GM19025 (cell line): ENCODE measurements around the gene FGR.

Experiments
- ATAC-seq: cut with Tn5 transposase; IDR thresholded peaks from one replicate; pipeline ENCODE4 v1.9.1; 2021; ENCODE audit warnings: mild to moderate bottlenecking, low read depth, moderate library complexity; ENCODE audit not compliant: unreplicated experiment

The FGR gene

GRCh38 chr1:27570784-27571183, 64.2 kb downstream of the FGR start:
- ATAC-seq = no peak

DNA sequence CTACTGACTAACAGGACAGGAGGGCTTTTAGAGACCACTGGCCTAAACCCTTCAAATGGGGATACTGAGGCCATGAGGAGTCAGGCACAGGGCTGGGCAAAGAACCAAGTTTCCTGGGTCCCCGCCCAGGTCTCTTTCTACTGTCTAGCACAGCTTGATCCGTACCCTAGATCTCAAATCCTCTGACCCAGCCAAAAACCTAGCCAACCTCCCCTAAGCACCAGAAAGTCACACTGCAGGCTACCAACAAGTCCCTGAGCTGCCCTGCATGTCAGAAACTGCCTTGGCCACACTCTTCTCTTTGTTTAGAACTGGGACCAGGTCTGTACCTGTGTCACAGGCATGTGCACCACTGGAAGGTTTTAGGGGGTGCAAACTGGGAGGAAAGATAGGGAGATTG, 64.6 kb downstream of the FGR start:
- ATAC-seq = no peak

DNA sequence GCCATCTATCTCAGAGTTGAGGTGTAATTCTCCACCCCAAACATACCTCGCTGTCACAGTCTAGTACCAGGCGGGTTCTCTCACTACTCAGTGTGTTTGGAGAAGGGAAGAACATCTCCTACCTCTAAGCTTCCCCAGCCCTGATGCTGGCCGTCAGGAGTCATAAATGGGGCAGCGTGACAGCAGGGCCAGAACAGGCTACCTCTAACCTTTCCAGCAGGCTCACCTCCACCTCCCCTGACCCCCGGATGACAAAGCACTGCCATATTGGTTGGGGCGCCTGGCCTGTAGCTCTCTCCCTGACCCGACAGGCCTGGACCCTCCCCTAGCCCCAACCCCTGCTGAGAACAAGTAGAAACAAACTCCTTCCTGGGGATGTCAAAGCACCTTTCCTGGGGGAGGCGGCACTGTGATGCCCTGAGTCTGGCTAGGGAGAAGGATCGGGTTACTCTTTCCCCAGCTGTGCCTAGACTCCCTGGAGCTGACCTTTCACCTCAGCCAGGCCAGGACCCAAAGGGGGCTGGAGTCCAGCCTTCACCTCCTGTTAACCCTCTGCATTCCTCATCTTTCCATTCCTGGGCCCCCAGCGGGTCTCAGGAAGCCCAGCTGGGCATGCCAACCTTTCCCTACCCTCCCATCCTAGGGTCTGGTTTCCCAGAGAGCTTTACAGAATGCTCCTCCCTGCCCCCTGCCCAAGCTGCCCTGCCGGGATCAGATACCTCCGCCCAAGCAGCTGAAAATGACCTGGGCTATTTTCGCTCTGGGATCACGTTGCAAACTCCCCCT, 65.3 kb downstream of the FGR start:
- no peak for ATAC-seq

GRCh38 chr1:27569088-27569460, 65.9 kb downstream of the FGR start:
- ATAC-seq = no peak

DNA sequence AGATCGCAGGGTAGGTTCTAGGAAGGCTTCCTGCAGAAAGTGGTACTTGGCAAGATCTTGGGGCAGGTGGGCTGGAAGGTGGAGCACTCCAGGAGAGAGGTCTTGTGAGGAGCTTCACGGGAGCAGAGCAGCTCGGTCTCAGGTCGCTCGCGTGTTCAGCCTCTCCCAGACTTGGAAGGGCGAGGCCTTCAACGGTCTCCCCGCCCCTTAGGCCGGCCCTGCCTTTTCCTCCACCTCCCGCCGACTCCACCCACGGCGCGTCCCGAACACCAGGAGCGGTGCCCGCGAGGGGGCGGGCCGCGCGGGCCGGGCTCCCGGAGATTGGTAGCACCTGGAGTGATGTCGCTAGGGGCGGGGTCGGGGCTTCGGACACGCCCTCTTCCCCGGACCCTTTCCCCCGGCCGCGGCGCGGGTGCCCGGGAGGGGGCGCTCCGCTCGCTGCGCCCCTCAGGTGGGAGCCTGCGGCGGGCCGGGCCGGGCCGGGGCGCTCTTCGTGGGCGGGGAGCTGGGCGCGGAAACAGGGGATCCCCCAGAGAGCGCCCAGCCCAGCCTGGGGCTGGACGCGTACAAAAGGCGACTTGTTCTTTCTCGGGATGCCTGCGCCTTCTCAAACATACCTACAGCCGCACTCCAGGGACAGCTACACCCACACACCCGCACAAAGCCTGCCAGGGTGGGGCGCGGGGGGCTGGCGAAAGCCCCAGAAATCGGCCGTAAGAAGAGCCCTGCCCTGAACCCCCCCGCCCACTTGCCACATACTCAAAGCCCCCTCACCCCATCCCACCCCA, 66.5 kb downstream of the FGR start:
- ATAC-seq = peak; percentile 88

DNA sequence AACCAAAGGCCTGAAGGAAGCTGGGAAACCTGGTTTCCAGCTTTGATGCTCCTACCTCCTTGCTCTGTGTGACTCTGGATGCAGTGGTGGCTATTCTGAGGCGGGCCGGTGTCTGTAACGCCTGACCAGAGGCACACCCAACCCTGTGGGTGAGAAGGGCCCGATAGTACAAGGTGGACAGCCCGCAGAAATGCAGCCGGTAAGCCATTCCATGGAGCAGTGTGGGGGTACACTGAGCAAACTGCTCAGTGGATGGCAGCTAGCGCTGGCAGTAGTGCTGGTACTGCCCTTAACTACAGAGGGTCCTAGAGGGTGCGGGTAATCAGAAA, 67.0 kb downstream of the FGR start:
- ATAC-seq = no peak

DNA sequence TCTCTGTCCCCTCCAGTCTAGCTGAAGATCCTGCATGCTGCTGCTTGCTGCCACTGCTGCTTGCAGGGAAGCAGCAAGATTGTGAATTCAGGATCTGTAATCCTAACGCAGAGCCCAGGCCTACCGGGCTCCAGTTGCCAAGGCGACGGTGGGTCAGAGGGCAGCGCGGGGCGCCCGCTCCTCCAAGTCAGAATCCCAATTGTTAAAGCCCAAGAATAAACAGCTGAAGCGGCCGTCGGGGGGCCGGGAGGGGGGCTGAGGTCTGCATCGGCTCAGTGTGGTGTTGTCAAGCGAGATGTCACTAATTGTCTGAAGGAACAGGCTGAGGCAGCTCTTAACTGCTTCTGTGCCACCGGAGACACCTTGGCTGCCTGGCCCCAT, 67.8 kb downstream of the FGR start:
- no peak for ATAC-seq

- no peak for ATAC-seq
Measured at GRCh38 chr1:27566462-27567145, 68.4 kb downstream of the FGR start.

DNA sequence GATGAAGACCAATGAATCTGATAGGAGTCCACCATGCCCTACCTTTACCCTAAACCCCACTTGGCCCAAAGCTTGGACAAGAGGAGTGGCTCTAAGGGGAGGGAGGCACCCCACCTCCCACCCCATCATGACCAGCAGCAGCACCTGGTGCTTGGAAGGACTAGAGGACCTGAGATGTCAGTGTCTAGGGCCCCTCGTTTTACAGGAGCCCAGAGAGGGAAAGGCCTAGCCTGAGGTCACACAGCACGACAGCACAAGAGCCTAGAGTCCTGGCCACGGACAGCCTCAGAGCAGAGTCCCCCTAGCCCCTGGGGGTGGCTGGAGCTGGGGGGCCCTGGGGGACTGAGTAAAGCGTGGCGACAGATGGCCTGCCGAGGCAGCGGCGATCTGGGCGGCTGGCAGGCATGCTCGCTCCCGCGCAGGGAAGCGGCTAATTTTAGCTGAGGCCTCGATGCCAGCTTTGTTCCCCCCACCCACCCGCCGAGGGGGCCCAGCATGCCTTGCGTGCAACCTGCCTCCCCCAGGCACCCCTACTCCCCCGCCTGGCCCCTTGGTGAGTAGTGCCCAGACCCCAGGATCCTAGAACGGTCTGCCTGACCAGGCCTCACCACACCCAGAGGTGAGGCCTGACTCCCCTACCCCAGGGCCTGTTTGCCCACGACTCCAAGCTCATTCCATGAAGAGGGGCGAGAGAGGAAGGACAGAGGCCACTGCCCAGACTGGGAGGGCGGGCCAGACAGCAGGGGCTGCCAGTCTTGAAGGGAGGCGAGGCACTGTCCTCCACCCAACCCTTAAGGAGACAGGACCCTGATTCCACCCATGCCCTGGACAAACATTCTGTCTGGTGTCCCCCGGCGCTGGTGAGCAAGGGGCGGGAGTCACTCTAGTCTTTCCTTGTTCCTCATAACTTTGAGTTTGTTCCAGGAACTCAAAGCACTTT, 70.0 kb downstream of the FGR start:
- ATAC-seq = no peak

GRCh38 chr1:27563591-27564471, 71.2 kb downstream of the FGR start:
- ATAC-seq = no peak

- no peak for ATAC-seq
Measured at GRCh38 chr1:27563341-27563590, 71.7 kb downstream of the FGR start.

GRCh38 chr1:27562534-27563340, 72.2 kb downstream of the FGR start:
- ATAC-seq = no peak
